ENCODE data around the gene NDUFS7. TPM values are rescaled to one million over a fixed set of nuclear protein-coding genes. Genes with fewer than 3 reads are reported as not detected.
A peak's percentile ranks its signal among the peaks of the same experiment; 100 is the strongest.

NDUFS7 gene
- total RNA-seq, 1 experiment from 2014 or later: 60.3 TPM

DNA sequence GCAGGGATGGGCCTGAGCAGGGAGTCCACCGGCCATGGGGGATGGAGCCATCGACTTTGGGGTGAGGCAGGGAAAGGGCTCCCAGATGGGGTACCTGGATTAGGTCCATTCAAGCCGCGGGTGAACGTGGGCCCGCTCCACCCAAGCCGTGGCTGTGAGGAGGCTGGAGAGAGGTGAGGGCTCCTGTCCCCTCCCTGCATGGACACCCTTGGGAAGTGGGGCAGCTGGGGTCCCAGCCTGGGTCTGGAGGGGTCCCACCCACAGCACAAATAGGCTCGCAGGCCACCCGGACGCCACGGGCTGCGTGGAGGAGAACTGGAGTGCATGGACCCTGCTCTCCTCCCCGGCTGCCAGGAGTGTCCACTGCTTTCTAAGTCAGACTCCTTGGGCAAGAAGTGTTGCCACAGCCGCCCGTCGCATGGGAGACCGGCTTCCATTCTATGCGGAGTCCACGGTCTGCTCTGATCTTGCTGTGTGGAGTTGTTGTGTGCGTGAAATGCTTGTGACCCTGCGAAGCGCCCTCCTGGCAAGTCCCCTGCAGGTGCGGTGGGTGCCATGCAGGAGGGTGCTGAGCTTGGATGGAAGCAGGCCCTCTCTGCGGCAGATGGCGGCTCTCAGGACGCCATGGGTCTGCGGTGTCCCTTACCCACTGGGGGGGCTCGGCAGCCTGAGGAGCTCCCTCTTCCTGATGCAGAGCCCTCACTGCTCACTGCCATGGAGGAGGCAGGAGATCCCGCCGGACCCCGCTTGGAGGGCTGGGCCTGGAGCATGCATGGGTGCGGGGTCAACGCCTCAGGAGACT is 25.7 kb downstream of the NDUFS7 start:
- intact Hi-C loops (cut with micrococcal nuclease; ENCODE audit: unreplicated experiment): no loop called here
- DNase-seq: no peak
- H3K27me3 Mint-ChIP-seq (ENCODE audit: unreplicated experiment): no peaks in the 10 kb centered on the region
- H3K4me3 Mint-ChIP-seq (ENCODE audit: low read depth, unreplicated experiment): peak overlapping the region; percentile 86
- H3K4me1 Mint-ChIP-seq (ENCODE audit: low read depth, unreplicated experiment): peaks cover 26% of the 10 kb centered on the region
- no peaks in the 10 kb centered on the region for H3K9me3 Mint-ChIP-seq (ENCODE audit: low read depth, unreplicated experiment)
- CTCF ChIA-PET: interaction anchor here (0.6 to 0.9 kb wide), 2 partner anchors 10 to 37 kb away, joined by 3 read pairs; no protein-coding TSS in a partner anchor
- BruUV-seq (replicated peaks): no TSS peak
- H3K27ac Mint-ChIP-seq (ENCODE audit: unreplicated experiment): peak overlapping the region; percentile 85
- TF ChIP-seq, protein P1, sequence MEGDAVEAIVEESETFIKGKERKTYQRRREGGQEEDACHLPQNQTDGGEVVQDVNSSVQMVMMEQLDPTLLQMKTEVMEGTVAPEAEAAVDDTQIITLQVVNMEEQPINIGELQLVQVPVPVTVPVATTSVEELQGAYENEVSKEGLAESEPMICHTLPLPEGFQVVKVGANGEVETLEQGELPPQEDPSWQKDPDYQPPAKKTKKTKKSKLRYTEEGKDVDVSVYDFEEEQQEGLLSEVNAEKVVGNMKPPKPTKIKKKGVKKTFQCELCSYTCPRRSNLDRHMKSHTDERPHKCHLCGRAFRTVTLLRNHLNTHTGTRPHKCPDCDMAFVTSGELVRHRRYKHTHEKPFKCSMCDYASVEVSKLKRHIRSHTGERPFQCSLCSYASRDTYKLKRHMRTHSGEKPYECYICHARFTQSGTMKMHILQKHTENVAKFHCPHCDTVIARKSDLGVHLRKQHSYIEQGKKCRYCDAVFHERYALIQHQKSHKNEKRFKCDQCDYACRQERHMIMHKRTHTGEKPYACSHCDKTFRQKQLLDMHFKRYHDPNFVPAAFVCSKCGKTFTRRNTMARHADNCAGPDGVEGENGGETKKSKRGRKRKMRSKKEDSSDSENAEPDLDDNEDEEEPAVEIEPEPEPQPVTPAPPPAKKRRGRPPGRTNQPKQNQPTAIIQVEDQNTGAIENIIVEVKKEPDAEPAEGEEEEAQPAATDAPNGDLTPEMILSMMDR (IDR thresholded peaks at IDR 0.05; ENCODE audit: unreplicated experiment): no peak
- peaks cover 45% of the 10 kb centered on the region for H3K36me3 Mint-ChIP-seq (ENCODE audit: insufficient read depth, unreplicated experiment)

DNA sequence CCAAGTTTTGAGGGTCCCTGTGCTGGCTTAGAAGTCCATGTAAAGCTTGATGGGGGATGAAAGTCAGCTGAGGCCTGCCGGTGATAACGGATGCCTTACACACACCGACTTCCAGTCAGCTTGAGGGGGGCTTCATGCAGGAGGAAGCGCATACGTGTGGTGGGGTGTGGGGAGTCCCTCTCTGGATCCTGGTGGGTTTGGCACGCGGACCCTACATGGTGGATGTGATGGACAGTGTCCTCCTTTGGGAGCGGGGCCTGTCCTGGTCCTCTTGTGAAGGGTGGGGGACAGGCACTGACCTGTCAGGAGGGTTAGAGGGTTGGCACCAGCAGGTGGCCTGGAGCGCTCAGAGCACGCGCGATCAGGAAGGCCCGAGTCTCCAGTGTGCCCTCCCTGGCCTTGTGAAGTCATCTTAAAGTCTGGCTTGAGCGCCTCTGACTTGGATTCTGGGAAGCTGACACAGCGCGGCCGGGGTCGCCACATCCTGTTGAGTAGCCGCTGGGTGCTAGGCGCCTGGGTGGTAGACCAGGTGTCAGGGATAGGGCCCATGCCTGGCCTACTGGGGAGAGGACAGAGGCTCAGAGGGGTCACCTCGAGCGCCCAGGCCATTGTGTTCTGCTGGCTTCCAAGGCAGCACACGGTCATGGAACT is 26.6 kb downstream of the NDUFS7 start:
- no peak for DNase-seq
- Mint-ChIP-seq H3K27ac (ENCODE audit: unreplicated experiment) (peak overlapping the region; percentile 85), H3K4me1 (ENCODE audit: low read depth, unreplicated experiment) (peaks cover 26% of the 10 kb centered on the region), H3K27me3 (ENCODE audit: unreplicated experiment) (no peaks in the 10 kb centered on the region), H3K4me3 (ENCODE audit: low read depth, unreplicated experiment) (peak overlapping the region; percentile 86), H3K9me3 (ENCODE audit: low read depth, unreplicated experiment) (no peaks in the 10 kb centered on the region), H3K36me3 (ENCODE audit: insufficient read depth, unreplicated experiment) (peaks cover 50% of the 10 kb centered on the region)
- CTCF ChIA-PET: interaction anchor here (0.6 to 0.9 kb wide), 2 partner anchors 9 to 37 kb away, joined by 3 read pairs; no protein-coding TSS in a partner anchor
- intact Hi-C loops (cut with micrococcal nuclease; ENCODE audit: unreplicated experiment): no loop called here
- BruUV-seq (replicated peaks): no TSS peak
- TF ChIP-seq, protein P1 (IDR thresholded peaks at IDR 0.05; ENCODE audit: unreplicated experiment): no peak

DNA sequence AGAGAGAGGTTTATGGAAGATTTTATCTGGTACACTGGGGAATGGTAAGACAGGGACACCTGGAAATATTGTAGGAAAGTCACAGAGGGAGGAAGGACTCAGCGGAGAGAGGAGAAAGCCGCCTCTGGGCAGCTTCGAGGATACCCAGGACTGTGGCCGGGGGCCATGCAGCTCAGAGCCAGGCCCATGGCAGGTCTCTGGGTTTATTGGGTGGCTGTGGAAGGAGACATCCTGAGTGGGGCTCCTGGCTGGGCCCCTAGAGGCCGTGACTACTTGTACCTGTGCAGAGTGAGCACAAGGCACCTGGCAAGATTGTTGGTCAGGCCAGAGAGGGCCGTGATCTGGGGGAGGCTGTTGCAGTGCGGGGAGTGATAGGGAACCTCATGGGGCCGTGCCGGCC is 27.1 kb downstream of the NDUFS7 start:
- peaks cover 55% of the 10 kb centered on the region for H3K36me3 Mint-ChIP-seq (ENCODE audit: insufficient read depth, unreplicated experiment)
- no peaks in the 10 kb centered on the region for H3K9me3 Mint-ChIP-seq (ENCODE audit: low read depth, unreplicated experiment)
- BruUV-seq (replicated peaks): no TSS peak
- intact Hi-C loops (cut with micrococcal nuclease; ENCODE audit: unreplicated experiment): no loop called here
- H3K27ac Mint-ChIP-seq (ENCODE audit: unreplicated experiment): peak overlapping the region; percentile 85
- peaks cover 26% of the 10 kb centered on the region for H3K4me1 Mint-ChIP-seq (ENCODE audit: low read depth, unreplicated experiment)
- DNase-seq: no peak
- H3K4me3 Mint-ChIP-seq (ENCODE audit: low read depth, unreplicated experiment): peak overlapping the region; percentile 86
- CTCF ChIA-PET: no interaction called here
- TF ChIP-seq, protein P1 (IDR thresholded peaks at IDR 0.05; ENCODE audit: unreplicated experiment): no peak
- H3K27me3 Mint-ChIP-seq (ENCODE audit: unreplicated experiment): no peaks in the 10 kb centered on the region

DNA sequence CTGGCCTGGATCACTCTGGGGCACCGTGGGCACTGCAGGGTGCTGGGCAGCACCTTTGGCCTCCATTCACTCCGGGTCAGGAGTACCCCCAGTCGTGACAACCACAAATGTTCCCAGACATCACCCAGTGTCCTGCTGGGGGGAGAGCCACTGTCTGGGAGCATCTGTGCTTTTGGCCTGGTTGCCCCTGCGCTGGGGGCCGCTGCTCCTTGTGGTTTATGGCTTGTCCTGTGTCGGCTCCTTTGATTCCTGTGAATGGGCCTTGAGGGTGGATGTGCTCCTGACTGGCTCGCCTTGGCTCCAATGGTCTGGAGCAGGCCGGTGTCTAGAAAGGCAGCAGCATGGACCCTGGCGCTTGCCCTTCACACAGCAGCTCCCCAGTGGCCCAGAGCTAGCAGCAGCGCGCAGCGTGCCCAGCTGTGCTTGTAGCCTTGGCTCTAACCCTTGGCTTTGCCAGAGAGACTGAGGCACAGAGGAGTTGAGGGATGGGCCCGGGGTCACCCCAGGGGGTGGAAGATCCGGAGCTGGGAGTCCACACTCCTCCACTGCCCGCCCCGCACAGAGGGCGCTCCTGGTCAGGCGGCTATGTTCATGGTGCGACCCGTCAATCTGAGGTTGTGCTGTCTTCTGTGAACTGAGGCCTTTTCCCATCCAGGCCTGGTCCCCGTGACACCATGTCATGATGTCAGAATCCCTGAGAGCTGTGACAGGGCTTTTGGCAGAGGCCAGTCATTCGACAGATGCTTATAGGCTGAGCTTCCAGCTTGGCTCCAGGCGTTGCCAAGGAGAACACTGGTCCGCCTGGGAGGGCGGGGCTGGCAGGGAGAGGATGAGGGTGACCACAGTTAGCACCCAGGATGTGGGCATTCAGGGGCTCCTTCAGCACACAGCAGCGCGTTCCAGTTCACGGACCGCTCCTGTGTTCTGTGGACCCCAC is 27.8 kb downstream of the NDUFS7 start:
- DNase-seq: no peak
- TF ChIP-seq, protein P1 (IDR thresholded peaks at IDR 0.05; ENCODE audit: unreplicated experiment): no peak
- CTCF ChIA-PET: no interaction called here
- H3K9me3 Mint-ChIP-seq (ENCODE audit: low read depth, unreplicated experiment): no peaks in the 10 kb centered on the region
- peaks cover 56% of the 10 kb centered on the region for H3K36me3 Mint-ChIP-seq (ENCODE audit: insufficient read depth, unreplicated experiment)
- peaks cover 26% of the 10 kb centered on the region for H3K4me1 Mint-ChIP-seq (ENCODE audit: low read depth, unreplicated experiment)
- H3K4me3 Mint-ChIP-seq (ENCODE audit: low read depth, unreplicated experiment): peak overlapping the region; percentile 86
- intact Hi-C loops (cut with micrococcal nuclease; ENCODE audit: unreplicated experiment): no loop called here
- no peak overlapping the region for H3K27ac Mint-ChIP-seq (ENCODE audit: unreplicated experiment)
- no peaks in the 10 kb centered on the region for H3K27me3 Mint-ChIP-seq (ENCODE audit: unreplicated experiment)
- no TSS peak for BruUV-seq (replicated peaks)

Measured in Calu3 (cell line).